ENCODE data around the gene USB1. TPM values are rescaled to one million over a fixed set of nuclear protein-coding genes. Genes with fewer than 3 reads are reported as not detected.

Gene USB1
- total RNA-seq, 1 experiment from 2014 or later, result 73.1 TPM

DNA sequence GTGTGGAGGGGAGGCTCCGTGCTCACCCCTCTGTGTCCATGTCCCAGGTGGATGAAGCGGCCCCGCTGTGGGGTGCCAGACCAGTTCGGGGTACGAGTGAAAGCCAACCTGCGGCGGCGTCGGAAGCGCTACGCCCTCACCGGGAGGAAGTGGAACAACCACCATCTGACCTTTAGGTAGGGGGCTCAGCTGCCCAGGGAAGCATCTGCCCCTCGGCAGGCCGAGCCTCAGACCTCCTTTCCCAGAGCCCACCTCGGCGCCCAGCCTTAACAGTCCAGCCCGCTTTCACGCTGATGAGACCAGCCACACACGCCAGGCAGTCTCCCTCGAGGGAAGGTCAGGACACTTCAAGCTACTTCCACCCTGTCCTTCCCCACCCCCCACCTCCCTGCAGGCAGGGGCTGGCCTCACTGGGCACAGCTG, 37.0 kb downstream of the USB1 start:
- Histone ChIP-seq H3K27ac (ENCODE audit: low read depth, low read length) (no peak overlapping the region), H3K4me3 (replicated peaks in 1 of 2; ENCODE audit: low read depth in 1 of 2, low read length in 2 of 2) (no peak overlapping the region), H3K4me2 (ENCODE audit: low read length) (no peak overlapping the region), H3K79me2 (ENCODE audit: insufficient read depth, low read length) (peaks cover 2% of the 10 kb centered on the region; the same call in 1 of the 2 replicates), H3K27me3 (ENCODE audit: insufficient read depth, low read length) (no peaks in the 10 kb centered on the region), H2AFZ (ENCODE audit: low read depth, low read length, poor library complexity, severe bottlenecking) (no peak overlapping the region), H3K4me1 (ENCODE audit: control insufficient read depth in 1 of 2, insufficient read depth in 2 of 2, low read length in 2 of 2) (peaks cover 0 to 3% of the 10 kb centered on the region in 2 experiments; a peak in 1 of 4 replicates), H3K9ac (ENCODE audit: low read length) (no peak overlapping the region), H3K9me2 (ENCODE audit: insufficient read depth) (no peaks in the 10 kb centered on the region), H3K36me3 (ENCODE audit: control insufficient read depth in 1 of 2, insufficient read depth in 2 of 2, low read length in 2 of 2) (peaks cover 5 to 9% of the 10 kb centered on the region in 2 experiments; a peak in 2 of 4 replicates), H3K9me3 (ENCODE audit: control insufficient read depth in 1 of 2, insufficient read depth in 1 of 2, low read depth in 1 of 2, low read length in 2 of 2) (no peaks in the 10 kb centered on the region), H4K20me1 (ENCODE audit: insufficient read depth) (no peaks in the 10 kb centered on the region)
- intact Hi-C loops (cut with micrococcal nuclease), result no loop called here
- ATAC-seq, result no peak
- TF ChIP-seq POLR2AphosphoS5 (IDR thresholded peaks at IDR 0.05; ENCODE audit: low read depth, low read length) (no peak), ELF1 (IDR thresholded peaks at IDR 0.05; ENCODE audit: borderline replicate concordance, low read depth) (no peak), RAD21 (IDR thresholded peaks at IDR 0.05; ENCODE audit: low read depth) (no peak), EZH2 (IDR thresholded peaks at IDR 0.05) (no peak), ZNF274 (IDR thresholded peaks at IDR 0.05; ENCODE audit: low read depth, low read length) (no peak), EGR1 (IDR thresholded peaks at IDR 0.05; ENCODE audit: low read depth) (no peak), SRF (IDR thresholded peaks at IDR 0.05; ENCODE audit: low read depth) (no peak), EZH2phosphoT487 (IDR thresholded peaks at IDR 0.05; ENCODE audit: borderline replicate concordance) (no peak), CEBPB (IDR thresholded peaks at IDR 0.05; ENCODE audit: low read depth) (no peak), POLR2A (IDR thresholded peaks at IDR 0.05; ENCODE audit: borderline replicate concordance, extremely low read depth, insufficient read depth, insufficient read length) (no peak), SIN3A (IDR thresholded peaks at IDR 0.05; ENCODE audit: low read depth) (no peak), CBX3 (IDR thresholded peaks at IDR 0.05; ENCODE audit: low read depth) (no peak), JUND (IDR thresholded peaks at IDR 0.05) (no peak), SP1 (IDR thresholded peaks at IDR 0.05; ENCODE audit: low read depth) (no peak), FOSL1 (IDR thresholded peaks at IDR 0.05; ENCODE audit: low read depth) (no peak), TCF7L2 (IDR thresholded peaks at IDR 0.05; ENCODE audit: borderline replicate concordance, extremely low read depth, insufficient read depth, insufficient read length) (no peak), YY1 (IDR thresholded peaks at IDR 0.05; ENCODE audit: extremely low read depth, insufficient replicate concordance, low read depth, low read length) (no peak)
- TF ChIP-seq, protein P1, sequence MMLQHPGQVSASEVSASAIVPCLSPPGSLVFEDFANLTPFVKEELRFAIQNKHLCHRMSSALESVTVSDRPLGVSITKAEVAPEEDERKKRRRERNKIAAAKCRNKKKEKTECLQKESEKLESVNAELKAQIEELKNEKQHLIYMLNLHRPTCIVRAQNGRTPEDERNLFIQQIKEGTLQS (IDR thresholded peaks at IDR 0.05), result no peak
- TF ChIP-seq, protein P2, sequence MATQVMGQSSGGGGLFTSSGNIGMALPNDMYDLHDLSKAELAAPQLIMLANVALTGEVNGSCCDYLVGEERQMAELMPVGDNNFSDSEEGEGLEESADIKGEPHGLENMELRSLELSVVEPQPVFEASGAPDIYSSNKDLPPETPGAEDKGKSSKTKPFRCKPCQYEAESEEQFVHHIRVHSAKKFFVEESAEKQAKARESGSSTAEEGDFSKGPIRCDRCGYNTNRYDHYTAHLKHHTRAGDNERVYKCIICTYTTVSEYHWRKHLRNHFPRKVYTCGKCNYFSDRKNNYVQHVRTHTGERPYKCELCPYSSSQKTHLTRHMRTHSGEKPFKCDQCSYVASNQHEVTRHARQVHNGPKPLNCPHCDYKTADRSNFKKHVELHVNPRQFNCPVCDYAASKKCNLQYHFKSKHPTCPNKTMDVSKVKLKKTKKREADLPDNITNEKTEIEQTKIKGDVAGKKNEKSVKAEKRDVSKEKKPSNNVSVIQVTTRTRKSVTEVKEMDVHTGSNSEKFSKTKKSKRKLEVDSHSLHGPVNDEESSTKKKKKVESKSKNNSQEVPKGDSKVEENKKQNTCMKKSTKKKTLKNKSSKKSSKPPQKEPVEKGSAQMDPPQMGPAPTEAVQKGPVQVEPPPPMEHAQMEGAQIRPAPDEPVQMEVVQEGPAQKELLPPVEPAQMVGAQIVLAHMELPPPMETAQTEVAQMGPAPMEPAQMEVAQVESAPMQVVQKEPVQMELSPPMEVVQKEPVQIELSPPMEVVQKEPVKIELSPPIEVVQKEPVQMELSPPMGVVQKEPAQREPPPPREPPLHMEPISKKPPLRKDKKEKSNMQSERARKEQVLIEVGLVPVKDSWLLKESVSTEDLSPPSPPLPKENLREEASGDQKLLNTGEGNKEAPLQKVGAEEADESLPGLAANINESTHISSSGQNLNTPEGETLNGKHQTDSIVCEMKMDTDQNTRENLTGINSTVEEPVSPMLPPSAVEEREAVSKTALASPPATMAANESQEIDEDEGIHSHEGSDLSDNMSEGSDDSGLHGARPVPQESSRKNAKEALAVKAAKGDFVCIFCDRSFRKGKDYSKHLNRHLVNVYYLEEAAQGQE (IDR thresholded peaks at IDR 0.05; ENCODE audit: low read depth), result no peak
- no TSS peak for BruUV-seq (replicated peaks)
- DNase-seq (ENCODE audit: low read depth, low spot score), result no peak
- ChIA-PET RAD21 (ENCODE audit: low non-redundant PET in 1 of 2, low total read pairs in 2 of 2, uncharacterized antibody in 2 of 2, unreplicated experiment in 2 of 2) (no interaction called here), POLR2A (no interaction called here), CTCF (no interaction called here)

All from HCT116 (cell line).